Aorta (tissue), 5 donors: Measurements from ENCODE around the gene EEF1A2. TPM values are rescaled to one million over a fixed set of nuclear protein-coding genes. Genes with fewer than 3 reads are reported as not detected.

Experiments used
- ATAC-seq: fragments of 200-7000 bp; cut with Tn5 transposase; one replicate; pipeline ENCODE4 v1.9.1; 2022; ENCODE audit warnings: moderate library complexity; ENCODE audit not compliant: low FRiP score
- DNase-seq, 2 donors: peaks; one replicate each; pipeline ENCODE4 v3.0.0-alpha.2; 2020
- H3K27ac ChIP-seq, 2 donors: one replicate each; pipeline ENCODE4 v1.5.1; 2013; ENCODE audit warnings: low read length in 2 of 2, mild to moderate bottlenecking in 2 of 2, moderate library complexity in 2 of 2, control low read depth in 1 of 2, inconsistent platforms in 1 of 2, low read depth in 1 of 2
- H3K27me3 ChIP-seq, 2 donors: one replicate each; pipeline ENCODE4 v1.6.1; 2013; ENCODE audit warnings: control low read depth in 1 of 2, low read length in 1 of 2, mild to moderate bottlenecking in 1 of 2, moderate library complexity in 1 of 2; ENCODE audit not compliant: insufficient read depth in 2 of 2, control insufficient read depth in 1 of 2
- H3K36me3 ChIP-seq, 2 donors: one replicate each; pipeline ENCODE4 v1.6.1; 2013; ENCODE audit warnings: control low read depth in 1 of 2, low read length in 1 of 2, mild to moderate bottlenecking in 1 of 2; ENCODE audit not compliant: insufficient read depth in 2 of 2, control insufficient read depth in 1 of 2
- H3K4me1 ChIP-seq, 2 donors: one replicate each; pipeline ENCODE4 v1.6.1; 2013; ENCODE audit warnings: low read length in 2 of 2, control low read depth in 1 of 2, mild to moderate bottlenecking in 1 of 2, moderate library complexity in 1 of 2; ENCODE audit not compliant: insufficient read depth in 2 of 2, control insufficient read depth in 1 of 2
- H3K4me3 ChIP-seq, 2 donors: one replicate each; pipeline ENCODE4 v1.5.1; 2013; ENCODE audit warnings: low read length in 2 of 2, control low read depth in 1 of 2, mild to moderate bottlenecking in 1 of 2
- H3K9me3 ChIP-seq: one replicate; pipeline ENCODE4 v1.6.1; 2013; ENCODE audit warnings: mild to moderate bottlenecking, low read length; ENCODE audit not compliant: control insufficient read depth
- WGBS, 2 donors: extraction: QIAGEN DNeasy Blood & Tissue Kit; methylation state at CpG; one replicate each; pipeline ENCODE4 v1.1.7; 2013; 5-methylcytosine and 5-hydroxymethylcytosine counted together
- intact Hi-C, 2 donors: fragments of 100-400 bp; cut with DNase I; formaldehyde crosslinking; loops; one replicate each; pipeline versions ENCODE4 v1.14.2 to v1.15.0; 2022
- polyA plus RNA-seq, 2 donors: library from polyadenylated mRNA; stranded (reverse); fragments of 200-250 nt; gene quantifications; one replicate each; pipeline ENCODE4 v1.2.3, GENCODE V29; 2013
- total RNA-seq, 2 donors: library from RNA; stranded (reverse); fragmentation: NEBNext Ultra II Directional; extraction: Animal tissue kit (Norgen Biotek cat#: 25700); gene quantifications; one replicate each; pipeline ENCODE4 v1.2.1, GENCODE V29; 2021
- donor health status: healthy with polysubstance abuse.
- donor health status: Bipolar disorder and iron deficiency.
- donor health status: DM: no; HTN: no; CAD: no.
- donor health status: DM: no; HTN: no; CAD: no.
- donor health status: DM: yes; HTN: yes; CAD: no.

Gene EEF1A2
- total and polyA plus RNA-seq, 4 donors: 0.64 to 6.0 (median 1.2) TPM

DNA sequence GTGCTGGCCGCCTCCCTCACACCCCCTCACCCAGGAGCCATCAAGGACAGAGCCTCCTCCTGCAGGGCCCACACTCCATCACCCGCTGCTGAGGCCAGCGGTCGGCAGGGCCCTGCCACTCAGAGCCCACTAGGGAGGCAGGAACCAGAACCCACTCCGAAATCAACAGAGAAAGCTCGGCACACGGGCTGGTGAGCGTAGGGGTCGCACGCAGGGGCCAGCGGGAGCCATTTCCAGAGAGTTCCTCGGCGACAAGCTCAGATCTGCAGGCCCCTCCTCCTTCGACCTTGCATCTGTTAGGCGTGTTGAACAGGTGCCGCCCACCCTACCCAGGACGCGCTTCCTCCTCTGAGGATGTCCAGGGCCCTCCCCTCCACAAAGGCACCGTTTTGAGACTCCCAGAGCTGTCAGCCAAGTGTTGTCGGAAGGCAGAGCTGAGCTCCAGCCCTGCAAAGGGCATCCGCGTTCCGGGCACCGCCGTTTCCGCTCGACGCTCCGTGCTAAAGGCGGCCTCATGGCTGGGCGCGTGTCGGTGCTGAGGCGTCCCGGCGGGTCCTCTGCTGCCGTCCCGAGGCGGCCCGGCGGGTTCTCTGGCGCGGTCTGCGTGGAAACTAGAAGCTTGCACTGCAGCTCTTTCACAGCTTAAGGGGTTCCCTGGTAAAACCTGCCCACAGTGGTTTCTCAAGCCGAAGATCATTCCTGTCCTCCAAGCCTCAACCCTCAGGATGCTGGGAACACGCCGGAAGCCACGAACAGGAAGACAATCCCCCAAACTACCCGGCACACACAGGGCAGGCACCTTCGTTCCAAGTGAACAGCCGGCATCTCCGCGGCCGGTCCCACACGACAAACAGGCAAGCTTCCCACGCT is 33.3 kb downstream of the EEF1A2 start:
- H3K9me3 ChIP-seq: no peaks in the 10 kb centered on the region
- 73 to 78% methylated on average over 51 to 56 of the region's 56 CpGs for WGBS, 2 donors
- H3K4me3 ChIP-seq: no peak overlapping the region
- no peaks in the 10 kb centered on the region for H3K27me3 ChIP-seq
- no peak for ATAC-seq
- no peak overlapping the region for H3K27ac ChIP-seq
- no peaks in the 10 kb centered on the region for H3K36me3 ChIP-seq
- no peak for DNase-seq
- no peaks in the 10 kb centered on the region for H3K4me1 ChIP-seq
- intact Hi-C loops: no loop called here

DNA sequence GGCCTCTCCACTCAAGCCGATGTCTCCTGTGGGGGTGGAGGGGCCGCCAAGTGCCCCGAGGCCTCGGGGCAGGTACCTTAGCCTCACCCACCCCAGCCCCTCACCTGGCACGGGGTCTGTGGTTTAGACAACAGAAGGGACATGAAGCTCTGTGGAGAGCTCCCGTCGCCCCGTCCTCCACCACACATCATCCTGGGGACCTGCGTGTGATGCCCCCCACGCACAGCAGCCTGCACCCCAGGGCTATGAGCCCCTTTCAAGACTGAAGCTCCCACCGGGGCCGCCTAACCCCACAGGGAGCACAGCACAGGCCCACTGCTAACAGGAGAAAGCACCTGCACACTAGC is 34.6 kb downstream of the EEF1A2 start:
- Histone ChIP-seq H3K36me3 (no peaks in the 10 kb centered on the region), H3K27me3 (no peaks in the 10 kb centered on the region), H3K4me3 (no peak overlapping the region), H3K27ac (no peak overlapping the region), H3K9me3 (no peaks in the 10 kb centered on the region), H3K4me1 (no peaks in the 10 kb centered on the region)
- WGBS, 2 donors: 77 to 81% methylated on average over 12 of the region's 12 CpGs
- no peak for DNase-seq
- intact Hi-C loops: no loop called here
- no peak for ATAC-seq

DNA sequence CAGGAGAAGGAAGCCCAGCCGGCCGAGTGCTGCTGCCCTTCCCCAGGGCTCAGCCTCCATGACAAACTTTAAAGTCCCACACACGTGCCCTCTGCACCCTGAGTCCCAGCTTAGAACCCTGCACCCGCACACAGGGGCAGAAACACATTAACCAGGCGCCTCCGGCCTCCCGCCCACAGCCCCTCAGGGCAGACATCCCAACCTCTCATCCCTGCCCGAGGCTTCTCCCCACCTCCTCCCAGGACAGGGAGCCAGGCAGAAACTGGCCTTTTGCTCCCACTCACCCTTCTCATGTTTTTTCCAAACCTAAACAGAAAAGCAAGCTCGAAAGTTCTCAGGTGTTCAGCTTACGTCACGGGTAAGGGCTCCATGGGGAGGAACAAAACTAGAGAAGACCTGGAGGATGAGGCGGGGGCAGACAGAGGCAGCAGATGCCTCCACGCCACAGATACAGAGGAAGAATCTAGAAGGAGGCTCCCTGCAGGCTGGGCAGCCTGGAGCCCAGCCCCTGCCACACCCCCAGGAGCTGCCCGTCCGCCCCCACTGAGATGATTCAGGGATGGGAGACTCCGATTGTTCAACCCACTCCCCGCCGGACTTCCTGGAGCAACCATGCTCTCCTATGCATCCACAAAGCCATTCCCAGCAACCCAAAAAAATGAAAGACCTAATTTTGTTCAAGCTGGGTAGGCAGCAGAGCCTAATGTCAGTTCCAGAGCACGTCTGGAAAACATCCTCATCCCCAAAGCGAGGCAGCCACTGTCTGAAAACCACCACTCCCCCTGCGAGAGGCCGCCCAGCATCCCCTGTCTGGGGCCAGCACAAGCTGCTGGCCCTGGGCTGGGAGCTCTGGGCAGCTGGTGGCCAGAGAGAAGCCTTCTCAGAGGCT is 35.2 kb downstream of the EEF1A2 start:
- H3K4me1 ChIP-seq: no peaks in the 10 kb centered on the region
- DNase-seq (no peak), ATAC-seq (no peak)
- H3K36me3 ChIP-seq: no peaks in the 10 kb centered on the region
- intact Hi-C loops: no loop called here
- H3K27ac ChIP-seq: no peak overlapping the region
- H3K9me3 ChIP-seq: no peaks in the 10 kb centered on the region
- no peak overlapping the region for H3K4me3 ChIP-seq
- 49 to 57% methylated on average over 22 of the region's 22 CpGs for WGBS, 2 donors
- H3K27me3 ChIP-seq: no peaks in the 10 kb centered on the region

- Histone ChIP-seq H3K27ac (no peak overlapping the region), H3K36me3 (no peaks in the 10 kb centered on the region), H3K4me3 (no peak overlapping the region), H3K27me3 (no peaks in the 10 kb centered on the region), H3K9me3 (no peaks in the 10 kb centered on the region), H3K4me1 (no peaks in the 10 kb centered on the region)
- intact Hi-C loops: no loop called here
- WGBS, 2 donors: 52 to 59% methylated on average over 2 of the region's 2 CpGs
- no peak for DNase-seq
- ATAC-seq: no peak
Measured at GRCh38 chr20:63462244-63462643, 36.6 kb downstream of the EEF1A2 start.

GRCh38 chr20:63461104-63461763 is 37.6 kb downstream of the EEF1A2 start:
- DNase-seq: no peak
- WGBS, 2 donors: 14 to 18% methylated on average over 22 of the region's 22 CpGs
- intact Hi-C loops: no loop called here
- Histone ChIP-seq H3K27me3 (no peaks in the 10 kb centered on the region), H3K27ac (no peak overlapping the region), H3K36me3 (no peaks in the 10 kb centered on the region), H3K4me1 (no peaks in the 10 kb centered on the region), H3K9me3 (no peaks in the 10 kb centered on the region), H3K4me3 (no peak overlapping the region)
- ATAC-seq: no peak

GRCh38 chr20:63459070-63459380 is 39.9 kb downstream of the EEF1A2 start:
- no peaks in the 10 kb centered on the region for H3K27me3 ChIP-seq
- H3K27ac ChIP-seq: no peak overlapping the region
- ATAC-seq (no peak), DNase-seq (no peak)
- no peaks in the 10 kb centered on the region for H3K4me1 ChIP-seq
- no peaks in the 10 kb centered on the region for H3K9me3 ChIP-seq
- H3K4me3 ChIP-seq: no peak overlapping the region
- 86 to 87% methylated on average over 17 of the region's 17 CpGs for WGBS, 2 donors
- intact Hi-C loops: no loop called here
- no peaks in the 10 kb centered on the region for H3K36me3 ChIP-seq

DNA sequence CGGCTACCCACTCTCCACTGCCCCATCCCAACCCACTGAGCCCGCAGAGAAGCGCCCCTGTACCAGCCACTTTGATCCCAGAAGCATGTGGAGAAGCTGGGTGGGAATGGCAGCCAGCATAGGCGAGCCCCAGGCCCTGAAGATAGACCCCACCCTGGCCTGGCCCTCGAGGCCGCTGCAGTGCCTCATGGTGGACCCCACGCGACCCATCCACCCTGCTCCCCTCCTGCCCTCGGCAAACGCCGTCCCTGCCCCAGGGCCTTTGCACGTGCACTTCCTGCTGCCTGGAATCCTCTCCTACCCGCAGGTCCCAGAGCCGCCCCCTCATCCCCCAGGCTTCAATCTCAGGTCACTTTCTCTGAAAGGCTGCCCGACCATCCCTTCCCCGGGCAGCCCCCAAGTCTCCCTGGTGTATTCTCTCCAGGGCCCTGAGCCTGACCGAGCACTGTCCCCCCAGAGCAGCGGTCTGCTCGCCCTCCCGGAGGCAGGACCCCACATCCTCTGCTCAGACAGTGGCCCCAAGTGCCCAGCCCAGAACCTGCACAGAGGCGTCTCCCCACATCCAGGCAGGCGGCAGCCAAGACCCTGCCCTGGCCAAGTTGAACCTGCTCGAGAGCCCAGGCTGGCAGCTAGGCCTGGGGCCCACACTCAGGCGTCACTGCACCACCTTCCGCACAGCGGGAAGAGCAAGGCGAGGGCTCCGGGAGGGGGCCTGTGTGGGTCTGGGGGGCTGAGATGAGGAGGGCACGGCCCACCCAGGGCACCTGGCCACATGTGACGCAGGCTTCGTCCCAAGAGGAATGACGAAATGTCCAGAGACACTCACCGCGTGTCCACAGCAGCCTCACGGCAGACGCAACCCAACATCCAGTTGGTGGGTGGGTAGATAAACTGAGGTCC is 40.5 kb downstream of the EEF1A2 start:
- no peak for DNase-seq
- 86 to 88% methylated on average over 34 to 36 of the region's 36 CpGs for WGBS, 2 donors
- intact Hi-C loops: no loop called here
- no peak overlapping the region for H3K4me3 ChIP-seq
- H3K27me3 ChIP-seq: no peaks in the 10 kb centered on the region
- H3K36me3 ChIP-seq: no peaks in the 10 kb centered on the region
- ATAC-seq: no peak
- H3K9me3 ChIP-seq: no peaks in the 10 kb centered on the region
- H3K27ac ChIP-seq: no peak overlapping the region
- H3K4me1 ChIP-seq: no peaks in the 10 kb centered on the region

GRCh38 chr20:63457737-63458136 is 41.1 kb downstream of the EEF1A2 start:
- ATAC-seq (no peak), DNase-seq (peak in 1 of 2 donors; percentile 71)
- Histone ChIP-seq H3K4me1 (no peaks in the 10 kb centered on the region), H3K4me3 (no peak overlapping the region), H3K27ac (no peak overlapping the region), H3K36me3 (no peaks in the 10 kb centered on the region), H3K27me3 (no peaks in the 10 kb centered on the region), H3K9me3 (no peaks in the 10 kb centered on the region)
- 32 to 35% methylated on average over 16 to 17 of the region's 17 CpGs for WGBS, 2 donors
- intact Hi-C loops: no loop called here
